Spleen (tissue), 11 donors: Measurements from ENCODE around the gene C7. TPM values are rescaled to one million over a fixed set of nuclear protein-coding genes. Genes with fewer than 3 reads are reported as not detected.

ENCODE experiments used
- DNase-seq: peaks from one replicate; pipeline ENCODE4 v3.0.0-alpha.2; 2020
- H3K27ac ChIP-seq, 8 donors: fragments of 200-600 bp; sonication (generic) in 7 of 8; 1 replicate in 4 of 8; 2 replicates in 4 of 8; pipeline versions ENCODE4 v1.5.0 to v1.8.0; 2016 to 2021; ENCODE audit warnings: inconsistent platforms in 4 of 8, mild to moderate bottlenecking in 4 of 8, moderate library complexity in 1 of 8
- H3K27me3 ChIP-seq, 7 donors: fragments of 200-600 bp; sonication (generic) in 6 of 7; replicated peaks in 1 of 7; 1 replicate in 4 of 7; 2 replicates in 3 of 7; pipeline versions ENCODE4 v1.5.0 to v1.8.0; 2016 to 2021; ENCODE audit warnings: inconsistent platforms in 3 of 7, mild to moderate bottlenecking in 1 of 7
- H3K36me3 ChIP-seq, 6 donors: fragments of 200-600 bp; sonication (generic) in 5 of 6; 1 replicate in 4 of 6; 2 replicates in 2 of 6; pipeline versions ENCODE4 v1.5.0 to v1.8.0; 2016 to 2021; ENCODE audit warnings: inconsistent platforms in 2 of 6
- H3K4me1 ChIP-seq, 6 donors: fragments of 200-600 bp; sonication (generic) in 5 of 6; 1 replicate in 3 of 6; 2 replicates in 3 of 6; pipeline versions ENCODE4 v1.5.0 to v1.8.0; 2016 to 2021; ENCODE audit warnings: inconsistent platforms in 3 of 6
- H3K4me3 ChIP-seq, 8 donors: fragments of 200-600 bp; sonication (generic) in 7 of 8; 1 replicate in 4 of 8; 2 replicates in 4 of 8; pipeline versions ENCODE4 v1.5.0 to v1.8.0; 2016 to 2021; ENCODE audit warnings: inconsistent platforms in 4 of 8, mild to moderate bottlenecking in 4 of 8, moderate library complexity in 2 of 8
- H3K9me3 ChIP-seq, 8 donors: fragments of 200-600 bp; sonication (generic) in 7 of 8; 1 replicate in 4 of 8; 2 replicates in 4 of 8; pipeline versions ENCODE4 v1.5.0 to v1.8.0; 2016 to 2021; ENCODE audit warnings: inconsistent platforms in 4 of 8
- CTCF ChIP-seq, 11 experiments: fragments of 200-600 bp in 7 of 11; fragments of 450-650 bp in 4 of 11; sonication (generic) in 4 of 11; IDR thresholded peaks in 8 of 11; conservative IDR thresholded peaks in 3 of 11; 1 replicate in 7 of 11; 2 replicates in 4 of 11; pipeline versions ENCODE4 v1.4.0 to v1.8.0; 2016 to 2021; ENCODE audit warnings: antibody characterized with exemption in 11 of 11, inconsistent platforms in 4 of 11, mild to moderate bottlenecking in 1 of 11
- POLR2A ChIP-seq, 3 donors: fragments of 450-650 bp; IDR thresholded peaks; one replicate each; pipeline ENCODE4 v1.5.1; 2017; ENCODE audit warnings: antibody characterized with exemption in 3 of 3, mild to moderate bottlenecking in 1 of 3
- POLR2AphosphoS5 ChIP-seq, 3 donors: sonication (generic); formaldehyde crosslinking; IDR thresholded peaks; one replicate each; pipeline ENCODE4 v1.5.1; 2017; ENCODE audit warnings: antibody characterized with exemption in 3 of 3
- WGBS, 5 donors: extraction: QIAGEN DNeasy Blood & Tissue Kit in 3 of 5; methylation state at CpG; one replicate each; pipeline versions ENCODE4 v1.1.5 to v1.1.7; 2013 to 2018; 5-methylcytosine and 5-hydroxymethylcytosine counted together
- intact Hi-C: fragments of 100-400 bp; cut with DNase I; formaldehyde crosslinking; loops from one replicate; pipeline ENCODE4 v1.15.0; 2023; ENCODE audit warnings: low total_unique reads
- polyA plus RNA-seq, 3 donors: library from polyadenylated mRNA; stranded (reverse); fragments of 200-250 nt; gene quantifications; one replicate each; pipeline ENCODE4 v1.2.1, GENCODE V29; 2013
- total RNA-seq, 7 donors: library from RNA; depleted of rRNA in 3 of 7; stranded (reverse); fragments of >200 nt in 3 of 7; fragmentation: NEBNext Ultra II Directional in 4 of 7; extraction: Animal tissue kit (Norgen Biotek cat#: 25700) in 4 of 7; gene quantifications; one replicate each; pipeline versions ENCODE4 v1.1.0 to v1.2.1, GENCODE V29; 2016 to 2021
- donor health status: healthy with polysubstance abuse.
- donor health status: DM: no; HTN: no; CAD: no; lungs with moderate emphysema.
- donor health status: DM: no; HTN: no; CAD: no.
- donor health status: Bipolar disorder and iron deficiency.
- donor health status: healthy.
- donor health status: DM: no; HTN: no; CAD: no.
- donor health status: DM: yes; HTN: yes; CAD: no.

Gene C7
- total and polyA plus RNA-seq, 10 donors, result 19.0 to 867 (median 168) TPM

- no peak for DNase-seq
- intact Hi-C loops, result no loop called here
- Histone ChIP-seq H3K9me3 (peaks cover 0 to 13% (median 9%) of the 10 kb centered on the region in 8 donors), H3K4me1 (no peaks in the 10 kb centered on the region), H3K36me3 (peaks cover 0 to 28% (median 0%) of the 10 kb centered on the region in 6 donors), H3K27ac (no peak overlapping the region), H3K27me3 (no peaks in the 10 kb centered on the region), H3K4me3 (no peak overlapping the region)
- no peak for TF ChIP-seq POLR2AphosphoS5 (IDR thresholded peaks at IDR 0.05)
- TF ChIP-seq CTCF (IDR thresholded peaks at IDR 0.05 in 8 of 11, conservative IDR thresholded peaks at IDR 0.05 in 3 of 11), result no peak
- no peak for TF ChIP-seq POLR2A (IDR thresholded peaks at IDR 0.05)
- whole genome bisulfite sequencing, 5 donors, result 72 to 88% (median 82%) methylated on average over 3 of the region's 3 CpGs
Measured at GRCh38 chr5:40983781-40984180, 74.5 kb downstream of the C7 start.

- Histone ChIP-seq H3K9me3 (peaks cover 0 to 13% (median 9%) of the 10 kb centered on the region in 8 donors), H3K4me1 (no peaks in the 10 kb centered on the region), H3K4me3 (no peak overlapping the region), H3K27ac (no peak overlapping the region), H3K36me3 (peaks cover 0 to 23% (median 0%) of the 10 kb centered on the region in 6 donors), H3K27me3 (no peaks in the 10 kb centered on the region)
- 85 to 93% (median 89%) methylated on average over 3 of the region's 3 CpGs for WGBS, 5 donors
- no peak for DNase-seq
- intact Hi-C loops, result no loop called here
- TF ChIP-seq POLR2A (IDR thresholded peaks at IDR 0.05) (no peak), POLR2AphosphoS5 (IDR thresholded peaks at IDR 0.05) (no peak), CTCF (IDR thresholded peaks at IDR 0.05 in 8 of 11, conservative IDR thresholded peaks at IDR 0.05 in 3 of 11) (no peak)
Measured at GRCh38 chr5:40984884-40985283, 75.6 kb downstream of the C7 start.

GRCh38 chr5:40985501-40985900, 76.2 kb downstream of the C7 start:
- Histone ChIP-seq H3K4me3 (no peak overlapping the region), H3K27me3 (no peaks in the 10 kb centered on the region), H3K9me3 (peaks cover 0 to 13% (median 9%) of the 10 kb centered on the region in 8 donors), H3K36me3 (peaks cover 0 to 18% (median 0%) of the 10 kb centered on the region in 6 donors), H3K4me1 (peaks cover 0 to 5% (median 0%) of the 10 kb centered on the region in 6 donors), H3K27ac (no peak overlapping the region)
- intact Hi-C loops, result no loop called here
- no peak for DNase-seq
- 48 to 69% (median 54%) methylated on average over 4 of the region's 4 CpGs for WGBS, 5 donors
- TF ChIP-seq POLR2A (IDR thresholded peaks at IDR 0.05) (no peak), POLR2AphosphoS5 (IDR thresholded peaks at IDR 0.05) (no peak), CTCF (IDR thresholded peaks at IDR 0.05 in 8 of 11, conservative IDR thresholded peaks at IDR 0.05 in 3 of 11) (no peak)

GRCh38 chr5:40986666-40987065, 77.4 kb downstream of the C7 start:
- Histone ChIP-seq H3K27me3 (no peaks in the 10 kb centered on the region), H3K9me3 (peaks cover 0 to 13% (median 9%) of the 10 kb centered on the region in 8 donors), H3K27ac (no peak overlapping the region), H3K36me3 (peaks cover 0 to 8% (median 0%) of the 10 kb centered on the region in 6 donors), H3K4me3 (no peak overlapping the region), H3K4me1 (peaks cover 0 to 6% (median 0%) of the 10 kb centered on the region in 6 donors)
- intact Hi-C loops, result no loop called here
- TF ChIP-seq POLR2A (IDR thresholded peaks at IDR 0.05), result no peak
- TF ChIP-seq CTCF (IDR thresholded peaks at IDR 0.05 in 8 of 11, conservative IDR thresholded peaks at IDR 0.05 in 3 of 11), result no peak
- no peak for TF ChIP-seq POLR2AphosphoS5 (IDR thresholded peaks at IDR 0.05)
- WGBS, 5 donors, result 72 to 83% (median 74%) methylated on average over 3 of the region's 3 CpGs
- DNase-seq, result no peak
